ENCODE data around the gene HDAC3.

Gene HDAC3

GRCh38 chr5:141603923-141604717 is 32.5 kb downstream of the HDAC3 start:
- DNase-seq (ENCODE audit: low read depth, low spot score), result no peak

- no peak for DNase-seq (ENCODE audit: low read depth, low spot score)
Observed at GRCh38 chr5:141602606-141603005, 34.0 kb downstream of the HDAC3 start.

DNA sequence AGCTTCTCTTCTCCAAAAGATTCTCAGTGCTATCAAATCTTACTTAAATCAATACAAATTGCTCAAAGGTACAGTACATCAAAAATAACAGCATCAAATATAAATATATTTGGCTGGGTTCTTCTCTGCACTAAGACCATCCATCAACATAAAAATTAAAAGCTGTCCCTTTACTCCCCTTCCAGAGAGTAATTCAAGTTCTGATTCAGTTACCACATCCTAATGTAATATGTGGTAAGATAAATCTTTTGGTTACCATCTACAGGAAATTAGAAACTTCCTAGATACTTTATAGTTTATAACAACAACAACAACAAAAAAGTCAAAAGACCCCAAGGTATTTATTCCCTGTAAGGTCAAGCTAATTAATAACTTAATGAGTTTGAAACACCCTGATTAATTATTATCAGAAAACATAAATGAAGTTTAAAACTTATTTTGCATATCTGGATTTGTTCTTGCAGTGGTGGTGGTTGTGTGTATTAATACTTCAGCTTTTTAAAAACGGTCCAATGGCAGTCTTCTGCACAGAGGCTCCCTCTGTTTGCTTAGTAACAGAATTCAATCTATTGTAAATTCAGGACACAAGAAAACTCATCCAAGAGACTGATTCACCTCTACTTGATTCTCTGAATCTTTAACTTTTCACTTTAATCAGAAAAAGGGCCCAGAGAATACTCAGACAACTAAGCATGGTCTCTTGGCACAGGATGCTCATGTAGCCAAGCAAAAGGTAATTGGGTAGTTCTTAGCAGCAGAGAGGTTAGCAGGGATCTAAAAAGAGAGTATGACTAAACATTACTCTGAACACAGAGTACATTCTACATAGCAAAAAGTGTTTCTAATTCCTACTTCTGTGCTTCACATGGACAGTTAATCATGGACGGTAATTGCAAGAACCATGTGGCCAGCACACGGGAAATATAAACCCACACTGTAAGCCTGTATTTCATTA is 38.0 kb downstream of the HDAC3 start:
- no peak for DNase-seq (ENCODE audit: low read depth, low spot score)

DNA sequence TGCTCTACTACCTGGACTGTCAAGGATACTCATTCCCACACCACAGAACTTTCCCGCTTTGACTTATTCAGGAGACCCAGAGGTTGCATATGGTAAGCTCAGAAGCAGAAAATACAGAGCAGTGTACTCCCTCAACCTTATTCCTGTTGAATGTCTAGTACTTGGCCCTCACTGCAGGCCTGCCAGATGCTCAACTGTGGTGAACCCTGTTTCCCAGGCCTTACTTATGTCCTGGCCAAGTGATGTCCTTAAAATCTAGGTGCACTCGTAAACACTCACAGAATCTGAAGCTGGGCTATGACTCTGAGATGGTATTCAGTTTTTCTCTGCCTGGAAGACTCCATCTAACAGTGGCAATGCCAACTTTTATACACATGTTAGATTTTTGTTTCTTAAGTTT is 38.8 kb downstream of the HDAC3 start:
- no peak for DNase-seq (ENCODE audit: low read depth, low spot score)

- DNase-seq (ENCODE audit: low read depth, low spot score), result no peak
Observed at GRCh38 chr5:141597394-141597793, 39.3 kb downstream of the HDAC3 start.

GRCh38 chr5:141596867-141597266 is 39.8 kb downstream of the HDAC3 start:
- DNase-seq (ENCODE audit: low read depth, low spot score), result no peak

DNA sequence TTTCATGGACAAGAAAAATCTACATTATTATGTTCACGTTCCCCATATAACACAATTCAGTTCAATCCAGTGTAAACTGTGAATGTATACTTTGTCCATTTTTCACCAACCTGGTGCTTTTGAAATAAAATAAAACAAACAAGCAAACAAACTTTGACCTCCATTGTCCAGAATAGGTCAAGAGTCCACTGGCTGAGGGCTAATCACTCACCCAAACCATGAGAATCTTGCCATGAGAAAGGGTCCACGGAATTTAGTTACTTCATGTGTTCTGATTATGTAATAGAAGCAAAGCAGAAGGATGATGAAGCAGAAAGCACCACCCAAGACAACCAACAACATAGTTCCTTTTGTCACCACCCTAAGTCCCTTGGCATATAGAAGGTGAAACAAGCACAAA is 46.5 kb downstream of the HDAC3 start:
- no peak for DNase-seq (ENCODE audit: low read depth, low spot score)

DNA sequence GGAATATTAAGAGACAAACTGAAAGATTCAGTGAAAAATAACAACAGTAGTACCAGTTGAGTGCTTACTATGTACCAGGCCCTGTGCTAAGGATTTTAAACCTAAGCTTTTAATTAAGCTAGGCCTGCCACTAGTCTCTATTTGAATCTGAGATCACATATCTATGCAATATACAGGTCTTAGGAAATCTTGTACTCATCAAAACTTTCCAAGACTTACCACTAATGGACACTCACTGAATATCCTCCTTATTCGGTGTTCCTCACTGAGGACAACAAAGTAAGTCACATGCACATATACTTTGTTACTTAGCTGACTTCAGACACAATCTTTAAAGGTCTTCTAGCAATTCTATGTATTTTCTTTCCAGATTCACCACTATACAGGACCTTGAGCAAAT is 50.4 kb downstream of the HDAC3 start:
- DNase-seq (ENCODE audit: low read depth, low spot score), result no peak

- no peak for DNase-seq (ENCODE audit: low read depth, low spot score)
Observed at GRCh38 chr5:141585594-141585993, 51.1 kb downstream of the HDAC3 start.

DNA sequence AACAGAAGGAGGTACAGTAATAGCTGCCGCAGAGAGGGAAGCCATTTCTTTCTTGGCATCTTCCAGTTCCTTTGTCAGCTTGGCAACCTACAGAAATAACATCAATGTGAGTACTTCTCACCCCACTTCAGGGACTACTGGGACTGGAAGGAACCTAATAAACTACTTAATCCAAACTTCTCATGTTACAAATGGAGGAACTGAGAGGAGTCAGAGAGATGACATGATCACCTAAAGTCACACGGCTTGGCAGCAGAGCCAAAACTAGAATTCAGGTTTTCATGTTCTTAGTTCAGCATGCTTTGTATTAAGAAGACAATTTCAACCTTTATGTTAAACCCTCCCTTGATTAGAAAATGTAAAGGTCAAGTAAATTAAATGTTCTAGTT is 62.5 kb downstream of the HDAC3 start:
- DNase-seq (ENCODE audit: low read depth, low spot score), result no peak

GRCh38 chr5:141573489-141574121 is 63.0 kb downstream of the HDAC3 start:
- peak; percentile 30 for DNase-seq (ENCODE audit: low read depth, low spot score)

All from ELF-1 (cell line).